K562 (cell line): ENCODE measurements around the gene NTN1. TPM values are rescaled to one million over a fixed set of nuclear protein-coding genes. Genes with fewer than 3 reads are reported as not detected.

ENCODE experiments used
- ASH1L ChIP-seq: fragments of 450-650 bp; IDR thresholded peaks from 2 replicates; pipeline ENCODE4 v1.6.1; 2018; ENCODE audit warnings: borderline replicate concordance, mild to moderate bottlenecking, low read depth; ENCODE audit not compliant: partially characterized antibody
- ETV6 ChIP-seq, 3 experiments: fragments of 150-350 bp in 1 of 3; sonication (generic) in 1 of 3; formaldehyde crosslinking in 1 of 3; IDR thresholded peaks; 2 replicates each; pipeline versions ENCODE4 v1.6.1 to v1.8.0; 2014 to 2022; ENCODE audit warnings: borderline replicate concordance in 2 of 3, low read depth in 2 of 3, antibody characterized with exemption in 1 of 3, low read length in 1 of 3, mild to moderate bottlenecking in 1 of 3, missing genetic modification reagents in 1 of 3
- GATA2 ChIP-seq: sonication (generic); formaldehyde crosslinking; IDR thresholded peaks from 2 replicates; pipeline ENCODE4 v1.4.0; 2020; ENCODE audit warnings: mild to moderate bottlenecking, missing genetic modification reagents
- HDAC1 ChIP-seq, 2 experiments: fragments of 450-650 bp; IDR thresholded peaks; 2 replicates each; pipeline ENCODE4 v1.6.1; 2016 to 2017; ENCODE audit warnings: inconsistent platforms in 1 of 2, mild to moderate bottlenecking in 1 of 2, moderate library complexity in 1 of 2
- HDAC8 ChIP-seq: fragments of 450-650 bp; IDR thresholded peaks from 2 replicates; pipeline ENCODE4 v1.6.1; 2016; ENCODE audit warnings: mild to moderate bottlenecking, missing genetic modification characterization, moderate library complexity, missing compliant biosample characterization
- KDM4B ChIP-seq, 2 experiments: fragments of 450-650 bp in 1 of 2; sonication (generic) in 1 of 2; IDR thresholded peaks; 2 replicates each; pipeline ENCODE4 v1.6.1; 2016 to 2017; ENCODE audit warnings: borderline replicate concordance in 2 of 2, antibody characterized with exemption in 1 of 2, low read depth in 1 of 2, mild to moderate bottlenecking in 1 of 2
- MCM2 ChIP-seq: fragments of 450-650 bp; IDR thresholded peaks from 2 replicates; pipeline ENCODE4 v1.6.1; 2017; ENCODE audit warnings: low read depth, mild to moderate bottlenecking
- RNF2 ChIP-seq: sonication (generic); IDR thresholded peaks from 2 replicates; pipeline ENCODE4 v1.6.1; 2016
- SMARCA4 ChIP-seq: fragments of 450-650 bp; IDR thresholded peaks from 2 replicates; pipeline ENCODE4 v1.6.1; 2016
- ZBTB7A ChIP-seq: IDR thresholded peaks from 2 replicates; pipeline ENCODE4 v1.6.1; 2011; ENCODE audit warnings: low read depth, mild to moderate bottlenecking, low read length, moderate library complexity, borderline replicate concordance; ENCODE audit not compliant: control insufficient read depth
- ZMIZ1 ChIP-seq, 2 experiments: fragments of 150-350 bp in 1 of 2; IDR thresholded peaks; 2 replicates each; pipeline ENCODE4 v1.6.1; 2012 to 2016; ENCODE audit warnings: low read depth in 2 of 2, low read length in 2 of 2, mild to moderate bottlenecking in 1 of 2, moderate library complexity in 1 of 2
- ZNF12 ChIP-seq: sonication (generic); formaldehyde crosslinking; IDR thresholded peaks from 2 replicates; pipeline ENCODE4 v1.4.0; 2020; ENCODE audit warnings: mild to moderate bottlenecking, missing genetic modification reagents
- polyA plus RNA-seq, 8 experiments: library from polyadenylated mRNA; depleted of rRNA in 4 of 8; stranded (reverse) in 5 of 8; unstranded in 3 of 8; fragments of >200 nt; fragmentation: Nextera tagmentation in 2 of 8; fragmentation: Illumina TruSeq in 1 of 8; extraction: Ambion mirVana in 2 of 8; extraction: Trizol in 1 of 8; gene quantifications; 2 replicates each; pipeline versions ENCODE4 v1.2.1 to v1.2.3, GENCODE V29; 2011 to 2014; ENCODE audit warnings: inconsistent platforms in 1 of 8, missing spikeins in 1 of 8
- total RNA-seq, 7 experiments: library from RNA; depleted of rRNA in 6 of 7; stranded (reverse); fragments of >200 nt in 6 of 7; fragmentation: Illumina TruSeq in 2 of 7; extraction: Trizol in 2 of 7; gene quantifications; 2 replicates each; pipeline versions ENCODE4 v1.2.1 to v1.2.3, GENCODE V29; 2011 to 2021; ENCODE audit warnings: low replicate concordance in 1 of 7
- TF ChIP-seq, protein P1 (sequence below): fragments of 250-450 bp; sonication (Bioruptor Pico); IDR thresholded peaks from 2 replicates; pipeline ENCODE4 v1.5.0; 2021; ENCODE audit warnings: mild to moderate bottlenecking, moderate library complexity

Gene NTN1
- total and polyA plus RNA-seq, 9 of the 15 experiments (the other 6 are each of a cell fraction or from before 2014, with no cell fraction given) = 0.02 TPM; not detected in 8

- no peak for TF ChIP-seq KDM4B (IDR thresholded peaks at IDR 0.05; ENCODE audit: borderline replicate concordance in 2 of 2, low read depth in 1 of 2)
- no peak for TF ChIP-seq ETV6 (IDR thresholded peaks at IDR 0.05; ENCODE audit: borderline replicate concordance in 1 of 2, low read depth in 2 of 2, low read length in 1 of 2)
- TF ChIP-seq ETV6 (CRISPR knock-in tag; IDR thresholded peaks at IDR 0.05; ENCODE audit: borderline replicate concordance) = no peak
- no peak for TF ChIP-seq GATA2
- no peak for TF ChIP-seq RNF2
- no peak for TF ChIP-seq HDAC1 (IDR thresholded peaks at IDR 0.05)
- TF ChIP-seq HDAC8 (tag) = no peak
- TF ChIP-seq ZBTB7A = no peak
- no peak for TF ChIP-seq ZMIZ1 (IDR thresholded peaks at IDR 0.05; ENCODE audit: low read depth in 2 of 2, low read length in 2 of 2)
- TF ChIP-seq ZNF12 (CRISPR knock-in tag) = no peak
- TF ChIP-seq ASH1L = no peak
- no peak for TF ChIP-seq SMARCA4
- TF ChIP-seq, protein P1, sequence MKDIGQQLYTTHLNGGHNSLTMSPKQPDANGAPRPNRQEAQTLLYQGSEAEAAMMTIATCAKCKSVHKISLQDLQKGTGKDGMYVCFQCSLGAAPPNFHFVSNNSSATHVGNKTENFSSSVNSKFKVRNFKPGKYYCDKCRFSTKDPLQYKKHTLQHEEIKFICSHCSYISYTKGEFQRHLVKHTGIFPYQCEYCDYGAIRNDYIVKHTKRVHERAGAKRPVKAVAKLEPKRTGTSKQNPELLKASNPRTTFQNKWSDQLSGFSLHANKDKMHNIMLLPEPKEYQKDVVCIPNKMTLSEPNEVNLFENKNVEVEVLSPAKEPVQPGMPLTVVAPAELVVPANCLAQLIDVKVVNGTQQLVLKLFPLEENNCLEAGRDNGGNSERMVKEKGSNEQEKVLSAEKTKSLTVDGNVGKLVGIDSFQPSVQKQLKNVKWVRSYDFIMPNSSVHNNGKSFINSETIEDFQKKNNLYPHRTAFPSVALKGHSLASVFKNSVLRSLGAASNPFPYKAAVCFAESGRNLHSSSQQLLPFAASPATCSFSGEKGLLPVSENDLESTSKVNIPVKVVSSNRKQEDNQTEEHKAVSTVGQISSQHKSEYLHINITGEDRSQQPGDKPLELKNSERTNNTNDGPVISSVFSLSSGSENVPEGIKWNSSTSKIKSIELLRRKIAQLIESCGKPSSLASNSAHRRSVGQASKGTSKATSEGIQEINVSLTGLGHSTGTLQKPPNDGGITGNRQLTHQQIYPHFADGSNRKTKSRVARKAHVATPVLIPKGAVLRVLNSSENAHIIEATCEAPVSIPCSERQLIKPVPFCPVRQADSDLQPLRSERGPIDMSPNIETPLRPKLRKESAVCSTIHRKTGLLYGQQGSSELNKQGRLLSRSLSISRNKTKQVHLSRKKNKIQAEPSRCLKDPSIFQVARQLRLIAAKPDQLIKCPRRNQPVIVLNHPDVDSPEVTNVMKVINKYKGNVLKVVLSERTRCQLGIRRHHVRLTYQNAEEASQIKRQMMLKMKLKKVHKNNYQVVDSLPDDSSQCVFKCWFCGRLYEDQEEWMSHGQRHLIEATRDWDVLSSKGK (CRISPR knock-in tag) = no peak
- TF ChIP-seq MCM2 = no peak
Measured at GRCh38 chr17:9261081-9262012, 240.0 kb downstream of the NTN1 start (continued).
